ENCODE data around the gene ELN.
A peak's percentile ranks its signal among the peaks of the same experiment; 100 is the strongest.

ELN gene

GRCh38 chr7:74052628-74053027, 24.7 kb downstream of the ELN start:
- Mint-ChIP-seq H3K36me3 (ENCODE audit: low read depth) (no peaks in the 10 kb centered on the region), H3K4me1 (ENCODE audit: low read depth) (no peaks in the 10 kb centered on the region), H3K4me3 (no peak overlapping the region), H3K27ac (no peak overlapping the region), H3K27me3 (no peaks in the 10 kb centered on the region), H3K9me3 (no peaks in the 10 kb centered on the region)
- DNase-seq = no peak

GRCh38 chr7:74053589-74054186, 25.7 kb downstream of the ELN start:
- no peaks in the 10 kb centered on the region for H3K9me3 Mint-ChIP-seq
- no peaks in the 10 kb centered on the region for H3K4me1 Mint-ChIP-seq (ENCODE audit: low read depth)
- no peak overlapping the region for H3K27ac Mint-ChIP-seq
- DNase-seq = no peak
- no peak overlapping the region for H3K4me3 Mint-ChIP-seq
- no peaks in the 10 kb centered on the region for H3K36me3 Mint-ChIP-seq (ENCODE audit: low read depth)
- H3K27me3 Mint-ChIP-seq = no peaks in the 10 kb centered on the region

GRCh38 chr7:74056096-74056915, 28.3 kb downstream of the ELN start:
- H3K4me3 Mint-ChIP-seq = no peak overlapping the region
- H3K27ac Mint-ChIP-seq = no peak overlapping the region
- H3K9me3 Mint-ChIP-seq = no peaks in the 10 kb centered on the region
- H3K27me3 Mint-ChIP-seq = no peaks in the 10 kb centered on the region
- no peaks in the 10 kb centered on the region for H3K36me3 Mint-ChIP-seq (ENCODE audit: low read depth)
- no peaks in the 10 kb centered on the region for H3K4me1 Mint-ChIP-seq (ENCODE audit: low read depth)
- DNase-seq = no peak

- Mint-ChIP-seq H3K4me1 (ENCODE audit: low read depth) (peaks cover 5% of the 10 kb centered on the region), H3K27ac (no peak overlapping the region), H3K27me3 (no peaks in the 10 kb centered on the region), H3K36me3 (ENCODE audit: low read depth) (no peaks in the 10 kb centered on the region), H3K4me3 (no peak overlapping the region), H3K9me3 (no peaks in the 10 kb centered on the region)
- DNase-seq = no peak
These were observed 29.4 kb downstream of the ELN start for GRCh38 chr7:74057216-74057925.

DNA sequence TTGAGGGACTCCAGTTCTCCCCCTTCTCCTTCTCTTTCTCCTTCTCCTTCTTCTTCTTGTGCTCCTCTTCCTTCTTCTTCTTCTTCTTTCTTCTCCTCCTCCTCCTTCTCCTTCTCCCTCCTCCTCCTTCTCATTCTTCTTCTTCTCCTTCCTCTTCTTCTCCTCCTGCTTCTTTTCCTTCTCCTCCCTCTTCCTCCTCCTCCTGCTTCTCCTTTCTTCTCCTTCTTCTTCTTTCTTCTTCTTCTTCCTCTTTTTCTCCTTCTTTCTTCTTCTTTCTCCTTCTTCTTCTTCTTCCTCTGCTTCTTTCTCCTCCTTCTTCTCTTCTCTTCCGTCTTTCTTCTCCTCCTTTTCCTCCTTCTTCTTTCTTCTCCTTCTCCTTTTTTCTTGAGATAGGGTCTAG, 30.0 kb downstream of the ELN start:
- no peaks in the 10 kb centered on the region for H3K9me3 Mint-ChIP-seq

DNA sequence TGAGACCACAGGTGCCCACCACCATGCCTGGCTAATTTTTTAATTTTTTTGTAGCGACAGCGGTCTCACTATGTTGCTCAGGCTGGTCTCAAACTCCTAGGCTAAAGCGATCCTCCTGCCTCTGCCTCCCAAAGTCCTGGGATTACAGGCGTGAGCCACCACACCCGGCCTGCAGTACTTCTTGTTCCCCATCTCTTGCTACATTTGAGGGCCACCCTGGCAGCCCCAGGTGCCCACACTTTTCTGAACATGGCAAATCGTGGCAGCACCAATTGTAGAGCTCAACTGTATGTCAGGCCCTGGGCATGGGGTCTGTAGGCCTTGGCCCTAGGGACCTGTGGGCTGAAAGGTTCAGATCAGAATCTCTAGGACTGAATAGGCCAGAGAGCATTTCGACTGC, 30.5 kb downstream of the ELN start:
- H3K27me3 Mint-ChIP-seq = no peaks in the 10 kb centered on the region
- H3K4me3 Mint-ChIP-seq = no peak overlapping the region
- no peak for DNase-seq
- H3K27ac Mint-ChIP-seq = no peak overlapping the region
- no peaks in the 10 kb centered on the region for H3K9me3 Mint-ChIP-seq
- H3K36me3 Mint-ChIP-seq (ENCODE audit: low read depth) = no peaks in the 10 kb centered on the region
- H3K4me1 Mint-ChIP-seq (ENCODE audit: low read depth) = peaks cover 5% of the 10 kb centered on the region

More for the DNA sequence above, 30.0 kb downstream of the ELN start:
- H3K36me3 Mint-ChIP-seq (ENCODE audit: low read depth) = no peaks in the 10 kb centered on the region
- H3K27me3 Mint-ChIP-seq = no peaks in the 10 kb centered on the region
- no peak overlapping the region for H3K27ac Mint-ChIP-seq
- H3K4me1 Mint-ChIP-seq (ENCODE audit: low read depth) = peaks cover 5% of the 10 kb centered on the region
- DNase-seq = no peak
- no peak overlapping the region for H3K4me3 Mint-ChIP-seq

DNA sequence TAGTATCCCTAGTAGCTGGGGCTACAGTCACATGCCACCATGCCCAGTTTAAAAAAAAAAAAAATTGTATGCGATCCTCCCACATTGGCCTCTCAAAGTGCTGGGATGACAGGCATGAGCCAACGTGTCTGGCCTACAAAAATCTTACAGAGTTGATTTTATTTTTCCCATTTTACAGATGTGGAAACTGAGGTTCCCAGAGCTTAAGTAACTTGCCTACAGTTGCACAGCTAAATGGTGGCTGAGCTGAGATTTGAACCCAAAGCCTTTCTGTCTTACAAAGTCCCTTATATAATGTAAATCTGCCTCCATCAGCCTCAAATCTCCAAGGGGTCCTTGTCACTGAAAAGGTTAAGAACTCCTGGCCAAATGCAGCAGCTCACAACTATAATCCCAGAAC, 31.1 kb downstream of the ELN start:
- Mint-ChIP-seq H3K27ac (no peak overlapping the region), H3K4me1 (ENCODE audit: low read depth) (peaks cover 5% of the 10 kb centered on the region), H3K36me3 (ENCODE audit: low read depth) (no peaks in the 10 kb centered on the region), H3K4me3 (no peak overlapping the region), H3K27me3 (no peaks in the 10 kb centered on the region), H3K9me3 (no peaks in the 10 kb centered on the region)
- DNase-seq = no peak

DNA sequence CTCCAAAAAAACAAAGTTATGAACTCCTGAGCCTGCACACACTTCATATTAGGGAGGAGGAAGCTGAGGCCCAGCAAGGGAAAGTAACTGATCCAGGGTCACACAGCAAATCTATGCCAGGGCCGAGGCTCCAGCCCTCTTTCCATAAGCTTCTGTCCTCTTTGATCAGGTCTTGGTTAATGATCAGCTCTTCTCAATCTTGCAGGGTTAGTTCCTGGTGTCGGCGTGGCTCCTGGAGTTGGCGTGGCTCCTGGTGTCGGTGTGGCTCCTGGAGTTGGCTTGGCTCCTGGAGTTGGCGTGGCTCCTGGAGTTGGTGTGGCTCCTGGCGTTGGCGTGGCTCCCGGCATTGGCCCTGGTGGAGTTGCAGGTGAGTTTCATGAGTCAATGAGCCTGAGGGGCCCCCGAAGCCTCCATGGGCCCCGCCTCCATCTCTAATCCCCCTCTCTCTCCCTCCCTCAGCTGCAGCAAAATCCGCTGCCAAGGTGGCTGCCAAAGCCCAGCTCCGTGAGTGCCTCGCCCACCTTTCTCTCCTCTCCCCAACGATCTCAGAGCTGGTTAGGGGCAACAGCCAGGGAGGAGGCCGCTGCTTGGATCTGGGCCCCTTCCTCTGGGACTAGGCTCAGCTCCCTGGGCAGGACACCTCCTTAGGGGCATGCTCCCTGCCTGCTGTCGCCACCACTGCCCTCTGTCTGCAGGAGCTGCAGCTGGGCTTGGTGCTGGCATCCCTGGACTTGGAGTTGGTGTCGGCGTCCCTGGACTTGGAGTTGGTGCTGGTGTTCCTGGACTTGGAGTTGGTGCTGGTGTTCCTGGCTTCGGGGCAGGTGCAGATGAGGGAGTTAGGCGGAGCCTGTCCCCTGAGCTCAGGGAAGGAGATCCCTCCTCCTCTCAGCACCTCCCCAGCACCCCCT, 32.0 kb downstream of the ELN start:
- Mint-ChIP-seq H3K36me3 (ENCODE audit: low read depth) (no peaks in the 10 kb centered on the region), H3K27ac (no peak overlapping the region), H3K4me3 (no peak overlapping the region), H3K9me3 (no peaks in the 10 kb centered on the region), H3K27me3 (no peaks in the 10 kb centered on the region), H3K4me1 (ENCODE audit: low read depth) (peaks cover 5% of the 10 kb centered on the region)
- no peak for DNase-seq

GRCh38 chr7:74061840-74062539, 34.0 kb downstream of the ELN start:
- peaks cover 5% of the 10 kb centered on the region for H3K4me1 Mint-ChIP-seq (ENCODE audit: low read depth)
- peak overlapping the region; percentile 52 for H3K4me3 Mint-ChIP-seq
- peak overlapping the region; percentile 72 for H3K27ac Mint-ChIP-seq
- DNase-seq = peak; percentile 66
- no peaks in the 10 kb centered on the region for H3K36me3 Mint-ChIP-seq (ENCODE audit: low read depth)
- no peaks in the 10 kb centered on the region for H3K27me3 Mint-ChIP-seq
- no peaks in the 10 kb centered on the region for H3K9me3 Mint-ChIP-seq

- no peak for DNase-seq
- Mint-ChIP-seq H3K27ac (no peak overlapping the region), H3K27me3 (no peaks in the 10 kb centered on the region), H3K4me1 (ENCODE audit: low read depth) (peaks cover 5% of the 10 kb centered on the region), H3K36me3 (ENCODE audit: low read depth) (no peaks in the 10 kb centered on the region), H3K4me3 (no peak overlapping the region), H3K9me3 (no peaks in the 10 kb centered on the region)
These were observed 35.3 kb downstream of the ELN start for GRCh38 chr7:74063223-74063641.

DNA sequence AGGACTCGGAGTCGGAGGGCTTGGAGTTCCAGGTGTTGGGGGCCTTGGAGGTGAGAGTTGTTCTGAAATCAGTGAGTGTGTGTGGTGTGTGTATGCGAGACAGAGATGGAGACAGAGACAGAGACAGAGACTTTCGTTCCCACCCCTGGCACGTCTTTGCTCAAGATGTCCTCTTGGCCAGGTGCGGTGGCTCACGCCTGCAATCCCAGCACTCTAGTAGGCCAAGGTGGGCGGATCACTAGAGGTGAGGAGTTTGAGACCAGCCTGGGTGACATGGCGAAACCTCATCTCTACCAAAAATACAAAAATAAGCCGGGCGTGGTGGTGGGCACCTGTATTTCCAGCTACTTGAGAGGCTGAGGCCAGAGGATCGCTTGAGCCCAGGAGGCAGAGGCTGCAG, 35.7 kb downstream of the ELN start:
- Mint-ChIP-seq H3K9me3 (no peaks in the 10 kb centered on the region), H3K27ac (no peak overlapping the region), H3K36me3 (ENCODE audit: low read depth) (no peaks in the 10 kb centered on the region), H3K4me1 (ENCODE audit: low read depth) (peaks cover 5% of the 10 kb centered on the region), H3K4me3 (no peak overlapping the region), H3K27me3 (no peaks in the 10 kb centered on the region)
- DNase-seq = no peak

GRCh38 chr7:74064696-74065095, 36.7 kb downstream of the ELN start:
- Mint-ChIP-seq H3K4me3 (no peak overlapping the region), H3K4me1 (ENCODE audit: low read depth) (peaks cover 5% of the 10 kb centered on the region), H3K36me3 (ENCODE audit: low read depth) (no peaks in the 10 kb centered on the region), H3K27ac (no peak overlapping the region), H3K9me3 (no peaks in the 10 kb centered on the region), H3K27me3 (no peaks in the 10 kb centered on the region)
- DNase-seq = no peak

DNA sequence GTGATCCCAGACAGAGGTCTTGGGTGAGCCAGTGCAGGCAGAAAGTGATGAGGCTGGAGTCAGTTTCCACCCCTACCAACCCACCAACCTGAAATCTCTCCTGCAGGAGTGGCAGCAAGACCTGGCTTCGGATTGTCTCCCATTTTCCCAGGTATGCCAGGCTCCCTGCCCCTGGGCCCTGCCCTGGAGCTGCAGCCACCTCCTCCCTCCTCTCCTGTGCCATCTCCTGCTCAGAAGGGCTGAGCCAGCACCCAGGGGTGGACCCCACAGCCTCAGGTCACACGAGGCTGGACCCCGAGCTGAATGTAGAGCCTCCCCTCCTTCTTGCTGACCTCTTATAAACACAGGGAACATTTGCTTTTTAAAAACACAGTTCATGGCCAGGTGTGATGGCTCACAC, 38.7 kb downstream of the ELN start:
- DNase-seq = no peak
- H3K36me3 Mint-ChIP-seq (ENCODE audit: low read depth) = no peaks in the 10 kb centered on the region
- peaks cover 5% of the 10 kb centered on the region for H3K4me1 Mint-ChIP-seq (ENCODE audit: low read depth)
- no peak overlapping the region for H3K4me3 Mint-ChIP-seq
- H3K27me3 Mint-ChIP-seq = no peaks in the 10 kb centered on the region
- H3K9me3 Mint-ChIP-seq = no peaks in the 10 kb centered on the region
- H3K27ac Mint-ChIP-seq = no peak overlapping the region
